Measurements from ENCODE around the gene TNFRSF4.
"Not testable (repeated sequence)": the region's sequence is repeated elsewhere in the genome, so short reads cannot be mapped to it uniquely, and the experiment has no call there.

The TNFRSF4 gene

GRCh38 chr1:1250786-1251284, 36.9 kb upstream of the TNFRSF4 start:
- no peaks in the 10 kb centered on the region for H3K27me3 Mint-ChIP-seq
- peak overlapping the region; percentile 94 for H3K27ac Mint-ChIP-seq
- H3K36me3 Mint-ChIP-seq, result peaks cover 24 to 29% of the 10 kb centered on the region in 2 donors
- no peaks in the 10 kb centered on the region for H3K9me3 Mint-ChIP-seq
- ATAC-seq (replicated peaks) (peak; percentile 88 to 89), DNase-seq (peak; percentile 64)
- peak overlapping the region; percentile 12 to 59 for H3K4me3 Mint-ChIP-seq
- H3K4me1 Mint-ChIP-seq, result peaks cover 12 to 35% of the 10 kb centered on the region in 2 donors

- H3K36me3 Mint-ChIP-seq, result peaks cover 10 to 15% of the 10 kb centered on the region in 2 donors
- DNase-seq; H3K27ac Mint-ChIP-seq; H3K27me3 Mint-ChIP-seq; H3K4me3 Mint-ChIP-seq; H3K9me3 Mint-ChIP-seq; ATAC-seq (replicated peaks): not testable (repeated sequence)
- peaks cover 12 to 35% of the 10 kb centered on the region in 2 donors for H3K4me1 Mint-ChIP-seq
Measured at GRCh38 chr1:1248009-1248913, 34.3 kb upstream of the TNFRSF4 start.

- no peak overlapping the region for H3K4me3 Mint-ChIP-seq
- ATAC-seq (replicated peaks) (no peak), DNase-seq (no peak)
- peaks cover 3 to 7% of the 10 kb centered on the region in 2 donors for H3K36me3 Mint-ChIP-seq
- H3K4me1 Mint-ChIP-seq, result peaks cover 9 to 29% of the 10 kb centered on the region in 2 donors
- no peaks in the 10 kb centered on the region for H3K27me3 Mint-ChIP-seq
- no peak overlapping the region for H3K27ac Mint-ChIP-seq
- no peaks in the 10 kb centered on the region for H3K9me3 Mint-ChIP-seq
Measured at GRCh38 chr1:1247341-1247913, 33.5 kb upstream of the TNFRSF4 start.

GRCh38 chr1:1246577-1247340, 32.8 kb upstream of the TNFRSF4 start, which contains the start of gene C1QTNF12:
C1QTNF12 (minus strand) TSS chr1:1246722; CDS start chr1:1246690, 32 bp downstream.
- DNase-seq (no peak), ATAC-seq (replicated peaks) (no peak)
- no peak within 1 kb of the TSS for H3K27ac Mint-ChIP-seq
- peaks cover 1 to 4% of the 10 kb centered on the region in 2 donors for H3K36me3 Mint-ChIP-seq
- H3K4me3 Mint-ChIP-seq, result peak within 1 kb of the TSS in 1 of 2 donors; percentile 11
- H3K4me1 Mint-ChIP-seq, result peaks cover 9 to 29% of the 10 kb centered on the region in 2 donors
- no peaks in the 10 kb centered on the region for H3K27me3 Mint-ChIP-seq
- H3K9me3 Mint-ChIP-seq, result no peaks in the 10 kb centered on the region

- Mint-ChIP-seq H3K4me3 (no peak overlapping the region), H3K9me3 (no peaks in the 10 kb centered on the region), H3K27ac (no peak overlapping the region), H3K27me3 (no peaks in the 10 kb centered on the region), H3K36me3 (peaks cover under 1 to 2% of the 10 kb centered on the region in 2 donors), H3K4me1 (peaks cover 10 to 25% of the 10 kb centered on the region in 2 donors)
- no peak for ATAC-seq (replicated peaks)
- DNase-seq, result no peak
Measured at GRCh38 chr1:1245817-1246576, 32.0 kb upstream of the TNFRSF4 start.

- DNase-seq (no peak), ATAC-seq (replicated peaks) (no peak)
- Mint-ChIP-seq H3K4me3 (no peak overlapping the region), H3K27ac (no peak overlapping the region), H3K9me3 (no peaks in the 10 kb centered on the region), H3K36me3 (no peaks in the 10 kb centered on the region), H3K27me3 (peaks cover 0 to 6% of the 10 kb centered on the region in 2 donors), H3K4me1 (peaks cover 9 to 18% of the 10 kb centered on the region in 2 donors)
Measured at GRCh38 chr1:1245178-1245816, 31.3 kb upstream of the TNFRSF4 start.

GRCh38 chr1:1244192-1244811, 30.3 kb upstream of the TNFRSF4 start:
- Mint-ChIP-seq H3K9me3 (no peaks in the 10 kb centered on the region), H3K27ac (no peak overlapping the region), H3K4me3 (no peak overlapping the region), H3K27me3 (peaks cover 0 to 6% of the 10 kb centered on the region in 2 donors), H3K4me1 (peaks cover 4 to 9% of the 10 kb centered on the region in 2 donors), H3K36me3 (no peaks in the 10 kb centered on the region)
- ATAC-seq (replicated peaks) (no peak), DNase-seq (no peak)

- Mint-ChIP-seq H3K36me3 (no peaks in the 10 kb centered on the region), H3K27me3 (peaks cover 0 to 6% of the 10 kb centered on the region in 2 donors), H3K27ac (no peak overlapping the region), H3K4me1 (peaks cover 4 to 12% of the 10 kb centered on the region in 2 donors), H3K9me3 (no peaks in the 10 kb centered on the region), H3K4me3 (no peak overlapping the region)
- ATAC-seq (replicated peaks), result no peak
- no peak for DNase-seq
Measured at GRCh38 chr1:1243807-1244191, 29.8 kb upstream of the TNFRSF4 start.

- Mint-ChIP-seq H3K27me3 (peaks cover 0 to 6% of the 10 kb centered on the region in 2 donors), H3K27ac (no peak overlapping the region), H3K9me3 (no peaks in the 10 kb centered on the region), H3K36me3 (no peaks in the 10 kb centered on the region), H3K4me1 (peaks cover 6 to 17% of the 10 kb centered on the region in 2 donors), H3K4me3 (no peak overlapping the region)
- DNase-seq (no peak), ATAC-seq (replicated peaks) (no peak)
Measured at GRCh38 chr1:1243266-1243660, 29.3 kb upstream of the TNFRSF4 start.

GRCh38 chr1:1242461-1243265, 28.7 kb upstream of the TNFRSF4 start:
- ATAC-seq (replicated peaks) (no peak), DNase-seq (no peak)
- H3K4me1 Mint-ChIP-seq, result peaks cover 6 to 19% of the 10 kb centered on the region in 2 donors
- peaks cover 0 to 6% of the 10 kb centered on the region in 2 donors for H3K27me3 Mint-ChIP-seq
- H3K9me3 Mint-ChIP-seq, result no peaks in the 10 kb centered on the region
- no peaks in the 10 kb centered on the region for H3K36me3 Mint-ChIP-seq
- H3K4me3 Mint-ChIP-seq, result no peak overlapping the region
- H3K27ac Mint-ChIP-seq, result no peak overlapping the region

GRCh38 chr1:1241588-1242219, 27.8 kb upstream of the TNFRSF4 start:
- no peaks in the 10 kb centered on the region for H3K9me3 Mint-ChIP-seq
- H3K4me3 Mint-ChIP-seq, result no peak overlapping the region
- no peak for ATAC-seq (replicated peaks)
- H3K36me3 Mint-ChIP-seq, result no peaks in the 10 kb centered on the region
- no peak for DNase-seq
- H3K27ac Mint-ChIP-seq, result peak overlapping the region; percentile 25
- peaks cover 8 to 24% of the 10 kb centered on the region in 2 donors for H3K4me1 Mint-ChIP-seq
- H3K27me3 Mint-ChIP-seq, result peaks cover 0 to 6% of the 10 kb centered on the region in 2 donors
